ELR (cell line): ENCODE results near the gene ABTB2.
A peak's percentile ranks its signal among the peaks of the same experiment; 100 is the strongest.

Source experiments
- DNase-seq: peaks from one replicate; pipeline ENCODE4 v3.0.0-alpha.2; 2015; ENCODE audit warnings: low read depth

Gene ABTB2

DNA sequence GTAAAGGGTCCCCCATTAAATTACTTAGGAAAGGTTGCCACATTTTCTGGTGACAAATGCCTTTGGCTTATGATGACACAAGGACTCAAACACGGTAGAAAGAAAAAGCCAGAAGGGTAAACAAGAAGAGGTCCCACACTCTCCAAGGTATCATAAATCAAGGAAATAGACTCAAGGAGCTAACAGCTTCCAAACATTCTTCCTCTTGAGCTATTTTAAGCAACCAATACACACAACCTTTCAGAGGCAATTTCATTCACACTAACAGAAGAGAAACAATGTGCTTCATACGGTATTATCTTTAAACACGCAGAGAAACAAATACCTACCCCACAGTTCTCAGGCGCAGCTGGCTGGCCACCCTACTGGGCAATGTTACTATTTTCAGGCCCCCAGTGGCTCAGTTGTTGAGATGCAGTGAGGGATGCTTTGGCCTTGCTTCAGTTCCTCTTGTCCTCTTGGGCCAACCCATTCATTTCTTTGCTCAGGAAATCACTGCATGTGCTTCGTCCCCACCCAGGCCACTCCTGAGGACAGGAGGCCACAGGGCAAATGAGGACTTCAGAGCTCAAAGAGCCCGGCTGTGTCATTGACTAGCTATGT lies 15.8 kb downstream of the ABTB2 start:
- no peak for DNase-seq

DNA sequence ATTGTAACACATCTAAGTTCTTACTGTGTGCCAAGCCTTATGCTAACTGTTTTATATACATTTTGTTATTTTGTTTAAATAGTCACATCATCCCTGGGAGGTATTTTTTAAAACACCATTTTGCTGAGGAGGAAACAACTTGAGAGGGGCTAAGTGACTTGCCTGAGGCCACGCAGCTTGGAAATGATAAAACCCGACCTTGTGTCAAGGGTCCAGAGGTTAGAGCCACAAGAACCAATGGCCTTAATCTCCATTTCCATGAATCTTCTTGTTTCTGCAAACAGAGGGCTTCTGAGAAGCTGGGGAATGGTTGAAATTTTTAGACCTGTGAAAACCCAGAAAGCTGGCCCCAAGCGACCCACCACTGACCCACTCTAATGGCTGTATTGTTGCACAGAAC lies 16.7 kb downstream of the ABTB2 start:
- DNase-seq = no peak

DNA sequence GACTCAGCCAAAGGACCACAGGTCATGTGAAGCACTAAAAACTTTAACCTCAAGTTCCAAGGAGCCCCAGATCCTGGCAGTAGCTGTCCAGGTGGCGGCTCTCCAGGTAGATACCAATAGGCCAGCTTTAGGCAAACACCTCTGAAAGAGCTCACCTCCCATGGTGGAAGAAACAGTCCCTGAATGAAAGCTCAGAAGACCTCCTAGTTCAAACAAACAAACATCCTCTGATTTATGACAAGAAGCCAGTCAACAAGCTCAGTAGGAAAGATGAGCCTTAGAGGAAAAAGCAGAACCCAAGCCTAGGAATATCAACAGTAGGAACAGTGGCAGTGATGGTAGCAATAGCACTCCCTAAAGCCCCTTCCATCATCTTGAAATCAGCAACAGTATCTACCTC lies 17.2 kb downstream of the ABTB2 start:
- no peak for DNase-seq

DNA sequence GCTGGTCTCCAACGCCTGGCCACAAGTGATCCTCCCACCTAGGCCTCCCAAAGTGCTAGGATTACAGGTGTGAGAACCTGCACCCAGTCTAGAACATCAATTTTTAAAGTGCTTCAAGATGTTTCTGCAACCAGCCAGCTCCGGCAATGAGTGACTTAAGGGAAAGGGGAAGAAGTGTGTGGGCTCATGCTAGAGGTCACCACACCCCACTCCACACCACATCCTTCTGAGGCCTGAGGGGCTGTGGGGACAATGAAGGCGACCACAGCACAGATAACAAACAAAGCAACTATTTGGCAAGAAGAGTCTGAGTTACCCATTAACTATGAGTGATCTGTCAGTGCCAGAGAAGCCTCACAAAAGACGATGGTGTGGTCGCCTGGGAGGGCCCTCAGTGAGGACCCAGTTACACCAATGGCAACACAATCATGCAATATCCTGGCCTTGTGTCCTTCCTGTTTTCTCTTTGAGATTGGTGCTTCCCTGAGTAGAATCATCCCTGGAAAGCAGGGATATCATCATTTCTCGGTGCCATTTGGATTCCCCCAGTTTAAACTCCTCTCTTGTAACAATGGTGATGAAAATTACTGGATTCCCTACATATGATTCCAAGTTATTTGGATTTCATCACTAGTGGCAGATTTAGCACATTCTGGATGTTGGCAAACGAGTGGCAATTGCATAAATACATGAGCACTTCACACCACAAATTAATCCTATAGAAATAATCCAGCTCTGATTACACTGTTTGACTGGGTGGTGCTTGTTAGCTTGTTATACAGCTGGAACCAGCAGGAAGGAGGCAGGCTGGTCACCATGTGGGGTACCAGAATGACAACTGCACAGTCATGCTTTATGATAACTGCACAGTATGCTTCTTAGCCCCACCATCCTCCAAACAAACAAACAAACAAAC lies 18.4 kb downstream of the ABTB2 start:
- no peak for DNase-seq

DNA sequence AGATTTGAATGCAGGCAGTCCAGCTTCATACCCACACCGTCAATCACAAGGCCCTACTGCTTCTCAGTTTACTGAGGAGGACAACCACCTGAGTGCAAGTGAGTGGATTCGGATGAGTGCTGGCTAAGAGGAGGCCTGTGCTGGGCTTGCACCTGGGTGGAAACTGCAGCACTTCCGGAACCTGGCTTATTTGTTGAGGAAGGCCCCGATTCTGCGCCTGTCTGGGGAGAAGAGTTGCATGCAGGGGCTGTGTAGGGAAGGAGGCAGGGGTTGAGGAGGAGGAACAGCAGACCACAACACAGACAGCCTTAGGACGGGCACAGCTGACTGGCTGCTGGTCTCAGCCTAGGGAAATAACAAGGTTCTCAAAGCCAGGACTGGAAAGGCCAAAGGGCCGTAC lies 20.8 kb downstream of the ABTB2 start:
- no peak for DNase-seq

DNA sequence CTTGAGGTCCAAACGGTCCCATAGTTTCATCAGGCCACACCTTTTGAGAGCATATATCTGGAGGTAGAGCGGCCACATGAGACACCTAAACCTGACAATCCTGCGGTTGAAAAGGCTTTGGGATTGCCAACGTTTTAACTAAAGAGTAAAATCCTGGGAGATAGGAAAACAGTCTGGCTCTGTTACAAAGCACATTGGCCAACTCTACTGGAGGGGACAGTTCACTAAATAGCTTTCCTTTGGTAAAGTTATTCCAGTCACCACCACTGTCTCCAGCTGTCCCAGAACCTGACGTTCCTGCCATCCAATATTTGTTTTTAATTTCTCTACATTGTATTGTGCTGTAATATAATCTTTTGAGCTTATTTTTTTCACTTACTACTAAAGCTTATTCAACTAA lies 22.0 kb downstream of the ABTB2 start:
- DNase-seq = no peak

DNA sequence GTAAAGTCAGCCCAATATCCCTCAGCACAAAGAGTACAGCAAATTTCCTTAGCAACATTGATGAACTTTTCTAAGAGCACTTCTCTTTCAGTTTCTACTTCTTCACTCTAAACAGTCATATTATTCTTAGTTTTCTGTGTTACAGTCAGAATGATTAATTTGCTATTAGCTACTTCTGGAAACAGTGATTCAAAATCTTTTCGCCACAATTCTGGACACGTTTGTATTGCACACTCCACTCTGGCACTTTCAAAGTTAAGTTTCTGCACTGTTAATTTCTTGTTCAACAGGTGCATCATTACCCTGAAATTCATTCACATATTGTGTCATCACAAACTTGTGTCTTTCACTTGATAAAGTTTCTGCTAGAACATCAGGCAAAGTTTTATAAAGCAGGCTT lies 22.5 kb downstream of the ABTB2 start:
- DNase-seq = no peak

DNA sequence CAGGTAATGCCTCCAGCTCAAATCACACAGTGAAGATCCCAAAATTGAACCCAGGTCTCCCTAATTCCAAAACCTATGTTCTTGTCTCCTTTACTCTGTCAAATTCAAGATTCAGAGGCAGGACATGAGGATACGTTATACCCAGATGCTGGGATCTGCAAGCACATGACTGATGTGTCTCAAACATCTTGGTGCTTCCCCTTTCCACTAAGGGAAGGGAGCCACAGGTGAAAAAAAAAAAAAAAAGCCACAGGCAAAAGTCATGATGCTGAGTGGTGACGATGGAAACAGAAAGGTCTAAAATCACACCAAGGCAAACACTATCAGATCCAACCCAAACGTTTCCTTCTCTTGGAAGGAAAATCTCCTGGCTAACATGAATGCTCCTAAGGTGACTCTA lies 24.0 kb downstream of the ABTB2 start:
- no peak for DNase-seq

DNA sequence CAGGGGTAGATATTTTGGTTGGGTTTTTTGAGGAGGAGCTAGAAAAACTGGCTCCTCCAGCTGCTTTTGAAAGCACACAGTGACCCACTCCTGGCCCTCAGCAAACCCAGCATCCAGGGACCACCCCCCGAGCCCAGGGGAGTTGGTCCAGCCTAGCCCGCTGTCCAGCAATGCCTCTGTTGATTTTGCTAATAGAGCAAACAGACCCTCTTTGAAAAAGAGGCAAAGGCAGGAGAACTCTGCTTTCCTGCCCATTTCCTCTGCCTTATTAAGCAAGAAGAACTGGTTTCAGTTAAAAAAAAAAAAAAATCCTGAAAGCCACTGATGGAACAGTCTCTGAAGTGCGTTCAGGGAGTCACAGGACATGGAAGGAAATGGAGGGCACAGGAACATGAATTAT lies 25.3 kb downstream of the ABTB2 start:
- DNase-seq = no peak

DNA sequence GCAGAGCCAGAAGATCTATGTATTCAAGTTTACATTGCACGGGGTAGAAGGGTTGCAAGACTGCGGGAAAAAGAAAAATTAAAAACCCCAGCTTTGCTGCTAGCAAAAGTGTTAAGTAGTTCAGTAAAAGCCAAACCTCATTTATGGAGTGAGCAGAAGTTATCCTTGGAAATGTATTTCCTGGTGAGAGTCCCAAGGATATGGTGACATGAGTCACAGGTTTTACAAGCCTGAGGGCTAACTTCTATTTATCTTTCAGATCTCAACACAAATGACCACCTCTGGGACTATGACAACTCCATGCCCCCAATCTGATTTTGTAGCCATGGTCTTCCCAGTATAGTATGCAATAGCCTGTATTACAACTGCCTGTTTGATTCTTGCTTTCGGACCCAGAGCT lies 26.1 kb downstream of the ABTB2 start:
- peak; percentile 67 for DNase-seq

DNA sequence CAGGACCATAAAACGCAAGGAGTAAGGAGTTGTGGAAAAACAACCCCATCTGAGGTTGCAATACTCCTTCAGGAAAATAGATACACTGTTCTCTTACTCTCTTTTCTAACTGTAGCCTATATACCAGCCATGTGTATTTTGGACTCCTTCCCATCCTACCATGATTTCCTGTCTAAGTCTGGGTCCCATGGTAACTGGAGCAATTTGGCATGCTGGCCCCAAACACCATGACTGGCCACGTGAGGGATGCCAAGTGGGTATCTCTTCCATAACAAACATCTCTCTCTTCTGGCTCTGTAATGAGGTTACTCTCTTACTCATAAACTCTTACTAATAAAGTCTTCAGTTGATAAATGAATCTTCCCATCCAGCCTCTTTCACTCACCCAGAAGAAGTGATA lies 26.5 kb downstream of the ABTB2 start:
- DNase-seq = peak; percentile 63

DNA sequence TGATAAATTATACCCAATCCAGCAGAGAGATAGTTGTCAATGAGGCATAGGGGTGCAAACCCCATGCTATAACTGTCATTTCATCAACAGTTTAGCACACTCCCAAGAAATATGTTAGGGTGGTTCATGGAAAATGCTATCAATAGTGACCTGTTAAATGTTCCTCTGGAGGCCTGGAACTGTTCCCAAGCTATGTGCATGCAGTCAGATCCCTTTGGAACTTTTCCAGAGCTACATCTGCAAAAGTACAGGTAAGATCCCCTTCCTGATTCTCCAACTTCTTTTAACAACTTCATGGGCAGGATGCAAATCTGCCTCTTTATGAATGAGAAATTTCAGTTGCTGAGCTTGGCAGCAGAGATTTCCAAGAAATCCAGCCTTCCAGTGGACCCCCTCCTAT lies 27.2 kb downstream of the ABTB2 start:
- no peak for DNase-seq

DNA sequence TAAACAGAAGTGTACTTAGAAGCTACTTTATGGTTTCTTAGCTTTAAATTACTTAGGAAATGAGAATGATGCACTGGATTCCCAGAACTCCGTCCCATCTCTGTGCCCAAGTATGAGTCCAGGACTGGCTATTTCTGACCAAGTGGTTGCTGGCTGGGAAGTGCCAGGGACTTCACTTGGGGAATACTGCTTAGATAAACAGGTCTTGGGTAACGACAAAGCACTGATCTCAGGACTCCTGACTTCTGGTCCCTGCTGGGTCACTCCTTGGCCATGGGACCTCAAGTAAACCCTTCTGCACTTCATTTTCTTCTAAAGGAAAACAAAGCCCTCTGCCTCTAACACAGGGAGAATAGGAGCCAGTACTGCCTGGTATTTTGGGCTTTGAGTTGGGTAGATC lies 27.9 kb downstream of the ABTB2 start:
- DNase-seq = no peak

DNA sequence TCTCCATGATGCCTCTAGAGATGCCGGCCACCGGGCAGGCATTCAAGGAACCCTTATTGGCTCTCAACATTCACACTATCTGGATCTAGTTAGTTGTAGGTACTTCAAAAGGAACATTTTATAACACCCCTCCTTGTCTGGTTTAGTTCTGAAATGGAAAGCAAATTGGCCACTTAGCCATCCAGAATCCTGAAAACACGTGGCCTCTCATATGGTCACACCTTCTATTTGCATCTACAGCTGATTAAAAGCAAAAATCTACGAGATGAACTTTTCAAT lies 29.2 kb downstream of the ABTB2 start:
- DNase-seq = no peak

DNA sequence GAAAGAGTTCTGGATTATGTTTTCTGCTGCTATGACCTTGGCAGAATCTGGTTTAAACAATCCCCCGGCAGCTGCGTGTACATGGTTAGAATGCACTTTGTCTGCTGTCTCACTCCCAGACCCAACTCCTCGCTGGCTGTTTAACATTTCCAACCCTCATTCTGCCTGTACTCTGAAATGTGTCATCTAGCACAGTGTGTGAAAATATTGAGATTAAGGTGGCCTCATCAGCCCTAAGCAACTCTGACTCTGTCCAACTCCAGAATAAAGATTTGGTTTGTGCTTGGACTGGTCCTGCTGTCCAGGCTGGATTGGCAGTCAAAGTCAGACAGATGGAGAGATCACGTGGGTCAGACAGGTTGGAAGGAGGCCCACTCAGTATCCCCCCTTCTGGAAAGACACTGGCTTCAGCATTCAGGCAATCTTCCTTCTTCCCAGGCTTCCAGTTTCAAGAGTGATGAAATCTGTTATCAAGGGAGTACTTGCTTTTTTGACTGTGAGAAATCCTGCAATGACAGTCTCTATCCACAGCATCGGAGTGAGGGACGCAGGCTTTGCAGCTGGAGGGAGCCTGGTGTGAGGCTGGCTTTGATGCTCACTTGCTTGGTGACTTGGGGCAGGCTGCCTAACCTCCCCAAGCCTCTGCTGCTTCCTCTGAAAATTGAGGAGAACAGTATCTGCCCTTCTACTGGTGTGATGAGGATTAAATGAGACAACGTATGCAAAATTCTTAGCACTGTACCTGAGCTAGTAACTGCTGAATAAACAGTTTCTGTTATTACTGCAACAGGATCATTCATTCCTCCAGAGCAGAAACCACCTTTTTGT lies 29.8 kb downstream of the ABTB2 start:
- no peak for DNase-seq

DNA sequence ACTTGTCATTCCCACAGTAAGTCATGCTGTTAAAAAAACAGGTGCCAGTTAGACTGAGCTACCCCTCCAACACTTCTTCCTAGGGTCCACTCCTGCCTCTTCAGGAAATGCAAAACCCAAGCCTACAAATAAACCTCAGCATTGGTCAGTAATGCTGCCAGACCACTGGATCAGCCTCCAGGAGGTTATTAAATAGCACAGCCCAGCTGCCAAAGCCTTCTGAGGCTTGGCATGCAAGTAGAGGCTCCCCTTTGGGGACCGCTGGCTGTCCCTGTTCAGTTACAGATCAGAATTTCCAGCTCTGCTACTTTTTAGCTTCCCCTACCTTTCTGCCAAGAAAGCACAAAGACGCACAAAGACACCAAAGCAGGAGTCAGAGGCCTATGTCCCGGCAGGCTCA lies 33.3 kb downstream of the ABTB2 start:
- DNase-seq = no peak

DNA sequence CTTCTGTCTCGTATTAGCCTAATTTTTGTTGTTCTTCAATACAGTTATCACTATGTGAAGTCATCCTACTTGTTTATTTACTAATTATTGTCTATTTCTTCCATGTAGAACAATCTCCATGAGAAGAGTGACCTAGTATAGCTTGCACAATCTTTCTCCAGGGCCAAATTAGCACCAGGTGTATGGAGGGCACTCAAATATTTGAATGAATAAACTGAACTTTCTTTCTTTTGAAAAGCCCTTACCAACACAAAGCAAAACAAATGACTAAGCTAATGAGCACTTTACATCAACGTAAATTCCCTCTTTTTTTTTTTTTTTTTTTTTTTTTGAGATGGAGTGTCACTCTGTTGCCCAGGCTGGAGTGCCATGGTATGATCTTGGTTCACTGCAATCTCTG lies 34.2 kb downstream of the ABTB2 start:
- no peak for DNase-seq

DNA sequence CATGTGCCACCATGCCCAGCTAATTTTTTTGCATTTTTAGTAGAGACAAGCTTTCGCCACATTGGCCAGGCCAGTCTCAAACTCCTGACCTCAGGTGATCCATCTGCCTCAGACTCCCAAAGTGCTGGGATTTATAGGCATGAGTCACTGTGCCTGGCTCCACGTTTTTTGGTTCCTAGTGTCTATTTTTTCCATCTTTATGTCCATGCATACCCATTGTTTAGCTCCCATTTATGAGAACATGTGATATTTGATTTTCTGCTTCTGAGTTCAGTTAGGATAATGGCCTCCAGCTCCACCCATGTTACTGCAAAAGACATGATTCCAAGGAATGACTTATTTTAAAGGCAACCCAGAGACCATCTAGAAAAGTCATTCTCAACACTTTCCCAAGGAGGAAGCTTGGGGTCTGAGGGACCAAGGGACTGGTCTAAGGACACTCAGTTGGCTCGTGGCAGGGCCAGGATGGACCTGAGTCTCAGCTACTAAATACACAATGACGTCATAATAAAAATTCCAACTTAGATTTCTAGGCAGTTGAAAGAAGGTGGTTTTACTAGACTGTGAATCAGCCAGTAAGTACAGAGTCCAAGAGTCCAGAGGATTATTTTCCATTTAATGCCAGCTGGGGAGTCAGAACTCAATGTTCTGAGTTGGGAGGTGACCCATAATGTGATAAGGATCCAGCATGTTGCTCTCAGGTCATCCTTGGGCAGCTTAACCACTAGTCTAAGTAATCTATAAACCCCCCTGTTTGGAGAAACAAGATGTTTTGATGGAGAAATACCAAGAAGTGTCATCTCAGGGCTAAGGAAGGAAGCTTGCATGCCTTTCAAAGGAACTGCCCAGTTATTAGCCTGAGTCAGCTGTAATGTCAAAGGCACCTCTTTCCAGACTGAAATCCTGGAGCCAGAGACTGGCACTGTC lies 39.4 kb downstream of the ABTB2 start:
- peak; percentile 80 for DNase-seq

DNA sequence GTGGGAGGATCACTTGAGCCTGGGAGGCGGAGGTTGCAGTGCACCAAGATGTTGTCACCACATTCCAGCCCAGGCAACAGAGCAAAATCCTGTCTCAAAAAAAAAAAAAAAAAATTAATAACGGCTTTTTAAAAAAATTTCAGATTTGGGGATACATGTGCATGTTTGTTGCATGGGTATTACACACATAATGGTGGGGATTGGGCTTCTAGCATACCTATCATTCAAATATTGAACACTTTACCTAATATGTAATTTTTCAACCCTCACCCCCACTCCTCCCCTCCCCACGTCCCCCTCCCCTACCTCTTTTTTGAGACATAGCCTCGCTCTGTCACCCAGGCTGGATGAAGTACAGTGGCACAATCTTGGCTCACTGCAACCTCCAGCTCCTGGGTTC lies 40.1 kb downstream of the ABTB2 start:
- DNase-seq = no peak

DNA sequence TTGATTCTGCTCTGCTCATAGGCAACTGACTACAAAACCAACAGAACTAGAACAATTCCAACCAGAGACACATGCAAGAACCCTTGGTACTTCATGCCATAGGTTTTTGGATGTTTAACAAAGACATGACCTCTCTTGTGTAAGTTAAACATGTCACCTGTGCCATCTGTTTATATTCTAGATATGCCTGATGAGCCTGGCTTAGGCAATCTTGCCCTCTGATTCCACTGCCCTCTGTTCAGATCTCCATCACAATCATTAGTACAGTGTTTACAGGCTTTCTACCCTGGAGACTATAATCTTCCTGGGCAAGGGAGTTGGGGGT lies 40.8 kb downstream of the ABTB2 start:
- no peak for DNase-seq

DNA sequence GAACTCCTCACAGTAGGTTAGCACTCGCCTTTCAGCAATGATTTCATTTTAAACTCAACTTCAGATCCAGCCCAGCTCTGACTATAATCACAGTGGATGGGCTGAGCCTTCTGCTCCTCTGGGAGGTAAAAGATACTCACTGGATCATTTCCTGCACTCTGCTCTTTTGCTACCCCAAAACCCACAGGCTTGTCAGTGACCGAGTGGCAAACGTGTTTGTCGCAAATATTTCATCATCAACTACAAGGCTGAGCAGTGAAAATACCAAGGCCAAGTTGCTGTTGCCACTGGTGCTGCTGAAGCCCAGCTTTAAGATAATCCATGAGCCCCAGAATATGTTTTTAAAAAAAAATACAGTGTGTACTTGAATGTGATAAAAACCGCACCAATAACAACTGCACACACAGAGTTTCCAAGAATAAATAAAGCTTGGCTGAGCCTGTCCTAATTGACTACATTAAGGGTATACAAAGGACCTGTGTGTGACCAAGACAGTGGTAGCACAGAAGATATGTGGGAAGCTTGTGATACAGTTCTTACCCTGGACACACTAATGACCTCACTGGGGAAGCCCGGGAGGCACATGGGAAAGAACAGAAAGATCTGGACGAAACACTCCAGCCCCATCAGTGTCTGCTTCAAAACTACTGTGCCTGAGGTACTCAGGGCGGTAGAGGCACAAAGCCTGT lies 41.3 kb downstream of the ABTB2 start:
- peak; percentile 13 for DNase-seq

DNA sequence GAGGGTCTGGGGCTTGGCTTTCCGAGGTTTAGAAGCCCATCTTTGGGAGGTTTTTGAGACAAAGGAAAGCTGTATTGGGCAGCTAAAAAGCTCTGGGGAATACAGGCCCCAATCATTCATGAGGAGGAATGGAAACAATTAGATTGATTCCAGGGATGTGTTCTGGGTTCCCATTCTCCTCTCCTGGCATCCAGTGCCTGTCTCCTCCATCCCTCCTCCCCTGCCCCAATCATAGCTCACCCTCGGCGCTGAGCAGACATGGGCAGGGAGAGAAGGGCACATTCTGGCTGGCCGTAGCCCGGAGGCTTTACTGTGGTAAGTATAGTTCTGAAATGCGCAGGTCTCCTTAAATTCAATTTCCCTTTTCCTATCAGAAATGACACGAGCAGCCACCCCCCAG lies 42.4 kb downstream of the ABTB2 start:
- no peak for DNase-seq
